H1 (cell line): ENCODE measurements around the gene OR52K2. TPM values are rescaled to one million over a fixed set of nuclear protein-coding genes. Genes with fewer than 3 reads are reported as not detected.

Source experiments
- EP300 ChIP-seq, 2 experiments: IDR thresholded peaks; 1 replicate in 1 of 2; 2 replicates in 1 of 2; pipeline ENCODE4 v1.6.1; 2011 to 2012; ENCODE audit warnings: low read depth in 2 of 2, low read length in 2 of 2, mild to moderate bottlenecking in 2 of 2, borderline replicate concordance in 1 of 2, inconsistent platforms in 1 of 2, moderate library complexity in 1 of 2
- PHF8 ChIP-seq: fragments of 200-600 bp; sonication (generic); conservative IDR thresholded peaks from 2 replicates; pipeline ENCODE4 v1.7.1; 2012; ENCODE audit warnings: low read depth, mild to moderate bottlenecking, inconsistent platforms, low read length, moderate library complexity
- polyA plus RNA-seq, 7 experiments: library from polyadenylated mRNA; depleted of rRNA in 3 of 7; stranded (reverse) in 5 of 7; unstranded in 2 of 7; fragments of >200 nt in 5 of 7; fragments of 200-250 nt in 2 of 7; gene quantifications; 1 replicate in 5 of 7; 2 replicates in 1 of 7; 4 replicates in 1 of 7; pipeline versions ENCODE4 v1.2.1 to v1.2.3, GENCODE V29; 2011 to 2013; ENCODE audit warnings: missing spikeins in 2 of 7, mixed read lengths in 2 of 7
- total RNA-seq: library from RNA; stranded (reverse); fragmentation: NEBNext Ultra II Directional; extraction: Animal tissue kit (Norgen Biotek cat#: 25700); gene quantifications from 2 replicates; pipeline ENCODE4 v1.2.1, GENCODE V29; 2021

The OR52K2 gene
- total and polyA plus RNA-seq, 2 of the 8 experiments (the other 6 are each of a cell fraction or from before 2014, with no cell fraction given): not detected

GRCh38 chr11:4416306-4416705 is 32.8 kb upstream of the OR52K2 start (continued):
- TF ChIP-seq EP300 (IDR thresholded peaks at IDR 0.05; ENCODE audit: borderline replicate concordance in 1 of 2, low read depth in 2 of 2, low read length in 2 of 2): no peak
- no peak for TF ChIP-seq PHF8
- TF ChIP-seq, all 59 proteins: peak for 0
